ENCODE results near the gene AXIN1.
A peak's percentile ranks its signal among the peaks of the same experiment; 100 is the strongest.
"Not testable (repeated sequence)": the region's sequence is repeated elsewhere in the genome, so short reads cannot be mapped to it uniquely, and the experiment has no call there.

AXIN1 gene

GRCh38 chr16:370443-370842 lies 17.9 kb upstream of the AXIN1 start, which contains the start of gene MRPL28:
Gene MRPL28 (minus strand): TSS chr16:370538. CDS start chr16:370218, 320 bp downstream.
- peak; percentile 92 for DNase-seq

- no peak for DNase-seq
Observed at GRCh38 chr16:369866-370436, 17.4 kb upstream of the AXIN1 start.

- no peak for DNase-seq
Observed at GRCh38 chr16:369275-369865, 16.8 kb upstream of the AXIN1 start.

- no peak for DNase-seq
Observed at GRCh38 chr16:368388-369158, 16.1 kb upstream of the AXIN1 start.

GRCh38 chr16:367333-367903 lies 14.9 kb upstream of the AXIN1 start:
- no peak for DNase-seq

- no peak for DNase-seq
Observed at GRCh38 chr16:366476-366875, 14.0 kb upstream of the AXIN1 start.

- no peak for DNase-seq
Observed at GRCh38 chr16:364595-365491, 12.3 kb upstream of the AXIN1 start.

GRCh38 chr16:363766-364490 lies 11.4 kb upstream of the AXIN1 start:
- DNase-seq: no peak

GRCh38 chr16:363110-363765 lies 10.7 kb upstream of the AXIN1 start:
- no peak for DNase-seq

GRCh38 chr16:362702-362999 lies 10.1 kb upstream of the AXIN1 start:
- not testable (repeated sequence) for DNase-seq

- peak; percentile 98 for DNase-seq
Observed at GRCh38 chr16:361872-362701, 9.6 kb upstream of the AXIN1 start.

- no peak for DNase-seq
Observed at GRCh38 chr16:361341-361871, 8.9 kb upstream of the AXIN1 start.

- no peak for DNase-seq
Observed at GRCh38 chr16:360698-361336, 8.3 kb upstream of the AXIN1 start.

GRCh38 chr16:359871-360697 lies 7.6 kb upstream of the AXIN1 start:
- no peak for DNase-seq

GRCh38 chr16:359067-359763 lies 6.7 kb upstream of the AXIN1 start:
- DNase-seq: no peak

- DNase-seq: no peak
Observed at GRCh38 chr16:356741-357140, 4.2 kb upstream of the AXIN1 start.

- DNase-seq: no peak
Observed at GRCh38 chr16:354971-355461, 2.5 kb upstream of the AXIN1 start.

GRCh38 chr16:354291-354881 lies 1.9 kb upstream of the AXIN1 start:
- no peak for DNase-seq

All from 8988T (cell line).